ENCODE measurements around the gene SPARC. TPM values are rescaled to one million over a fixed set of nuclear protein-coding genes. Genes with fewer than 3 reads are reported as not detected.
A peak's percentile ranks its signal among the peaks of the same experiment; 100 is the strongest.
"Not testable (repeated sequence)": the region's sequence is repeated elsewhere in the genome, so short reads cannot be mapped to it uniquely, and the experiment has no call there.

The SPARC gene, protein sequence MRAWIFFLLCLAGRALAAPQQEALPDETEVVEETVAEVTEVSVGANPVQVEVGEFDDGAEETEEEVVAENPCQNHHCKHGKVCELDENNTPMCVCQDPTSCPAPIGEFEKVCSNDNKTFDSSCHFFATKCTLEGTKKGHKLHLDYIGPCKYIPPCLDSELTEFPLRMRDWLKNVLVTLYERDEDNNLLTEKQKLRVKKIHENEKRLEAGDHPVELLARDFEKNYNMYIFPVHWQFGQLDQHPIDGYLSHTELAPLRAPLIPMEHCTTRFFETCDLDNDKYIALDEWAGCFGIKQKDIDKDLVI
- total RNA-seq: 435 TPM
- long read RNA-seq, transcript SPARC-201 (10 exons, 3,701 nt): major isoform, 396 of 502 reads
- long read RNA-seq, transcript SPARC-202 (4 exons, 1,598 nt): minor isoform, 7 of 502 reads
- long read RNA-seq, partial matches to known transcripts: 76 of 502 reads
- long read RNA-seq, other reads (novel, unspliced or antisense): 23 of 502 reads

GRCh38 chr5:151686674-151687407 is at the start of gene SPARC:
Gene SPARC, minus strand, starts transcription at chr5:151686915. Its CDS starts 10,727 bp downstream, at chr5:151676188.
- intact Hi-C loops (cut with DNase I): no loop called here
- DNase-seq: peak; percentile 89

DNA sequence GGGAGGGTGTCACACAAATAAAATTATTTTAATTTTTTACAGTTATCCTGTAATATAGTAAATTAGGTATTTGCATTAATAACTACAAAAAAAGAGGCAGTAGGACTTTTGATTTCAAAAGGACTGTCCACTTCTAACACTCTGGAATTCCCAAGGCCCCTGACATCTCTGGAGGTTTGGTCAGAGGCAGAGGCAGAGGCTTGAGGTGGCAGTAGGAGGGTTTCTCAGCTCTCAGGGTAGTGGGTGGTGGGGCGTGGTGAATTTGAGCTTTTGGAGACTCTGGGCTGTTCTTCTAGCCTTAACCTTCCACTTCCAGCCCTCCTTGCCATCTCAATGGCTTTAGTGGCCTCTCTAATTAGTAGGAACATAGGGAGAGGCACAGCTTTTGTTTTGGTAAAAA is 48.9 kb upstream of the SPARC start:
- no peak for ATAC-seq (ENCODE audit: poor library complexity)
- intact Hi-C loops (cut with DNase I): no loop called here
- DNase-seq: no peak

More at GRCh38 chr5:151686674-151687407, at the start of gene SPARC:
- peak; percentile 86 for ATAC-seq (ENCODE audit: poor library complexity)

DNA sequence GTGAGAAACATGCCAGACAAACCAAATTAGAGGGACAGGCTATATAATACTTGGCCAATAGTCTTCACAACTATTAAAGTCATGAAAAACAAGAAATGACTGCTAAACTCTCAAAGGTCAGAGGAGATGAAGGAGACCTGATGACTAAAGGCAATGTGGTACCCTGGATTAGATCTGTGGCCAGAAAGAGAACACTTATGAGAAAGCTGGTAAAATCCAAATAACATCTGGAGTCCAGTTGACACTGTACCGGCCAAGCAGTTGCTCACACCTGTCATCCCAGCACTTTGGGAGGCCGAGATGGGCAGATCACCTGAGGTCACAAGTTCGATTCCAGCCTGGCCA is 47.3 kb upstream of the SPARC start:
- ATAC-seq (ENCODE audit: poor library complexity): no peak
- intact Hi-C loops (cut with DNase I): no loop called here
- DNase-seq: no peak

DNA sequence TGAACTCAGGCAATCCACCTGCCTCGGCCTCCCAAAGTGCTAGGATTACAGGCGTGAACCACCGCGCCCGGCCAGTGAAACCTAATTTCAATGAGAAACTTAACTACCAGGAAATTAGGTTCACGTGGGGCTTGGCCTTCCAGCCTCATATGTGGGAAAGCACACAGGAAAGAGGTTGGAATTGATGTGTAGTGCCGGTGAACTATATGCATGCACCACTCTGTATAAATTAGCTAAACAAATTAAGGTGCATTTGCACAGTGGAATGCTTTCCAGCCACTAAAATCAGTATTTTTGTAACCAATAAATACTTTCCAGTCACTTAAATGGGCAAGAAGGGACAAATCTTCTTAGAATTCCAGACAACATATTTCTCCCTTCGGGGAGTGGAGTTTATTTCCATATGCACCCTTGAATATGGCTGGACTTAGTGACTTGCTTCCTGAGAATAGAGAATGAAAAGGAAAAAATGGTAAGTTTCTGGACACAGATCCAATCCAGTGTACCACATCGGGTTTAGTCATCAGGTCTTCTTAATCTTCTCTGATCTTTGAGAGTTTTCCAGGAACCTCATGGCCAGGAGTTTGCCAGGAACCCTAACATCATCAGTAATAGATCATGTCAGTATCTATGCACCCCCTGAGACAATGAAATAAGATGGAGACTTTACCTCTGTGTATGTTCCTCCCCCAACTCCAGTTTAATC is 46.8 kb upstream of the SPARC start:
- ATAC-seq (ENCODE audit: poor library complexity) (no peak), DNase-seq (no peak)
- intact Hi-C loops (cut with DNase I): no loop called here

- ATAC-seq (ENCODE audit: poor library complexity) (no peak), DNase-seq (no peak)
- intact Hi-C loops (cut with DNase I): no loop called here
These were observed 43.7 kb upstream of the SPARC start for GRCh38 chr5:151730381-151730780.

GRCh38 chr5:151729597-151729996 is 42.9 kb upstream of the SPARC start:
- ATAC-seq (ENCODE audit: poor library complexity); intact Hi-C loops (cut with DNase I); DNase-seq: not testable (repeated sequence)

GRCh38 chr5:151724360-151724759 is 37.6 kb upstream of the SPARC start:
- no peak for ATAC-seq (ENCODE audit: poor library complexity)
- intact Hi-C loops (cut with DNase I): no loop called here
- DNase-seq: no peak

DNA sequence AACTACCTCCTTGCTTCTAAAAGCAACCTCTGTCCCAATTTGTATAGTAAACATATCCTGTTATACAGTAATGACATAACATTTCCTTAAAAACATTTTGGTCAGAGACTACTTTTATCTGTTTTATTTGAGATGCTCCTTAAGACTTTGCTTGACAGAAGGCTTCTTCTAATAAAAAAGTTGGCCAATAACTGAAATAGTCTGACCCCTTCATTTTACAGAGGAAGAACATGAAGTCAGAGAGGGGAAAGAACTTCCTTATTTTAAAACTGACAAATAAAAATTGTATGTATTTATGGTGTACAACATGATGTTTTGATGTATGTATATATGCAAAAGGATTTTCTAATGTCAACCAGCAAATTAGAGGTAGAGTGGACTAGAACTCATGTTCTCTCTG is 35.8 kb upstream of the SPARC start:
- intact Hi-C loops (cut with DNase I): no loop called here
- DNase-seq: no peak
- ATAC-seq (ENCODE audit: poor library complexity): no peak

DNA sequence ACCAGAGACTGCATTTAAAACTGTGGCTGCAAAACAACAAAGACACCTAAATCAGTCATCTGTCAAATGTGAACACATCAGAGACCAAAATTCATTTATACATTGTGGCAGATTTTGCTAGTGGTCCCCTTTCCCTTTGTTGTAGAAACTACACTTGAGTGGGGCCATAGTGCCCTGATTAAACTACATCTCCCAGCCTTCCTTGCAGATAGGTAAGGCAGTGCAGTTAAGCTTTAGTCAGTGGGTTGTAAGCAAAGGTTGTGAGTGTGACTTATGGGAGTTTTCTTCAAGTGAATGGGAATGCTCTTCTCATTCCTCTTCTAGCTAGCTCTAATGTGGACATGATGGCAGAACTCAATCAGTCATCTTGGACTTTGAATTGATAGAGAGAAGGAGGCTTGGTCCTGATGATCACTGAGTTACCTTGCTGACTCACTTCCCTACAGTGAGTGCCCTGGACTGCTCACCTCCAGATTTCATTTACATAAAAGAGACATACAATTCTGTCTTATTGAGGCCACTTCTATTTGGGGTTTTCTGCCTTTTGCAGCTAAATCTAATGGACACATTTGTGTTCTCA is 35.2 kb upstream of the SPARC start:
- intact Hi-C loops (cut with DNase I): no loop called here
- no peak for ATAC-seq (ENCODE audit: poor library complexity)
- DNase-seq: no peak

GRCh38 chr5:151721087-151721646 is 34.5 kb upstream of the SPARC start:
- ATAC-seq (ENCODE audit: poor library complexity) (no peak), DNase-seq (no peak)
- intact Hi-C loops (cut with DNase I): no loop called here

GRCh38 chr5:151720215-151720614 is 33.5 kb upstream of the SPARC start:
- DNase-seq (no peak), ATAC-seq (ENCODE audit: poor library complexity) (no peak)
- intact Hi-C loops (cut with DNase I): no loop called here

GRCh38 chr5:151719228-151720000 is 32.7 kb upstream of the SPARC start:
- DNase-seq: peak; percentile 52
- ATAC-seq (ENCODE audit: poor library complexity): peak; percentile 81
- intact Hi-C loops (cut with DNase I): no loop called here

- ATAC-seq (ENCODE audit: poor library complexity): peak; percentile 36
- intact Hi-C loops (cut with DNase I): no loop called here
- DNase-seq: no peak
These were observed 31.9 kb upstream of the SPARC start for GRCh38 chr5:151718646-151719045.

GRCh38 chr5:151718153-151718552 is 31.4 kb upstream of the SPARC start:
- ATAC-seq (ENCODE audit: poor library complexity) (no peak), DNase-seq (no peak)
- intact Hi-C loops (cut with DNase I): no loop called here

DNA sequence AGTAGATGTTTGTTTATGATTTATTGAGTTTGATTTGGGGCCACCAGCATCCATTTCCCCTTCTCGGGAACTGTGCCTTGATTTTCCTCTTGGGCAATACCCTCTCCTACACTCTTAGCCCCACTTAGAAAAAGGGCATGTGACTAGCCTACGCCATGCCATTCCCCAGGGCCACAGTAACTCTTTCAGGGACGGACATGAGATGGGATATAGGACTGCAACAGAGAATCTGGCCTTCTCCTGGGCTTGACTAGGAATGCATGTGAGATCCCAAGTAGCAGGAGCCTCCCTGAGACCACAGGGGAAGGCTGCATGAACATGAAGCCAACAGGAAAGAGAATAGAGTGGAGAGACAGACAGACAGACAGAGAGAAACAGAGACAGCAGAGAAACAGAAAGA is 30.7 kb upstream of the SPARC start:
- intact Hi-C loops (cut with DNase I): no loop called here
- no peak for ATAC-seq (ENCODE audit: poor library complexity)
- no peak for DNase-seq

DNA sequence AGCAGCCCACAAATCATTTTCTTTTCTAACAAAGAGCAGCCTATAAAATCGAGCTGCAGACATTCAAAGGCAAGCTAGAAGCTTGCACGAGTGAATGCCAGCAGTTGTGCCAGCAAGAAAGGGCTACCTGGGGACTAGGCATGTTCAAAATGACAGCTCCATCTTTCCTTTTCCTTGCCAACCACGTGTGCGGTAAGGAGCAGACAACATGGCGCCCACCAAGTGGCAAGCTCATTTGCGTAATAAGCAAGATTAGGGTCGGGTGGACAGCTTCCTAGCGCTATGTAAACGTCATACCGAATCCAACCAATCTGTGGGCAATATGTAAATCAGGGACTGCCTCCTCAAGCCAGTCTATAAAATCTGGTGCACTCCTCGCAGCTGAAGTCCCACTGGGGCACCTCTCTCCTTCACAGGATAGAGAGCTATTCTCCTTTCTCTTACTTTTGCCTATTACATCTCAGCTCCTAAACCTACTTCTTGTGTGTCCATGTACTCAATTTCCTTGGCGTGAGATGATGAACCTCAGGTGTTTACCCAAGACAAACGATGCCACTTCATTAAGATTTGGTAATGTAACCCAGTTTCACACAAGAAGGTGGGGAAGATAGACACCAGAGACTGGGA is 22.5 kb upstream of the SPARC start:
- ATAC-seq (ENCODE audit: poor library complexity): no peak
- intact Hi-C loops (cut with DNase I): no loop called here

GRCh38 chr5:151708126-151708525 is 21.4 kb upstream of the SPARC start:
- ATAC-seq (ENCODE audit: poor library complexity): no peak
- intact Hi-C loops (cut with DNase I): no loop called here

More for the DNA sequence above, 22.5 kb upstream of the SPARC start:
- DNase-seq: no peak

GRCh38 chr5:151707567-151707966 is 20.9 kb upstream of the SPARC start:
- ATAC-seq (ENCODE audit: poor library complexity): peak; percentile 66
- DNase-seq: no peak
- intact Hi-C loops (cut with DNase I): no loop called here

More at GRCh38 chr5:151708126-151708525, 21.4 kb upstream of the SPARC start:
- DNase-seq: no peak
